GM12892 (cell line): Measurements from ENCODE around the gene SRD5A2.

Experiments used
- POLR2A ChIP-seq: IDR thresholded peaks from 2 replicates; pipeline ENCODE4 v1.6.1; 2011; ENCODE audit warnings: low read depth, low read length, control low read depth
- POLR2AphosphoS5 ChIP-seq: IDR thresholded peaks from 2 replicates; pipeline ENCODE4 v1.6.1; 2011; ENCODE audit warnings: low read depth, low read length, control low read depth
- TAF1 ChIP-seq: IDR thresholded peaks from 2 replicates; pipeline ENCODE4 v1.6.1; 2011; ENCODE audit warnings: low read depth, mild to moderate bottlenecking, control low read depth, low read length, borderline replicate concordance

GRCh38 chr2:31556940-31557339 lies 23.8 kb downstream of the SRD5A2 start:
- TF ChIP-seq POLR2A (no peak), POLR2AphosphoS5 (no peak), TAF1 (no peak)
